ENCODE results near the gene HCRTR1.

DNA sequence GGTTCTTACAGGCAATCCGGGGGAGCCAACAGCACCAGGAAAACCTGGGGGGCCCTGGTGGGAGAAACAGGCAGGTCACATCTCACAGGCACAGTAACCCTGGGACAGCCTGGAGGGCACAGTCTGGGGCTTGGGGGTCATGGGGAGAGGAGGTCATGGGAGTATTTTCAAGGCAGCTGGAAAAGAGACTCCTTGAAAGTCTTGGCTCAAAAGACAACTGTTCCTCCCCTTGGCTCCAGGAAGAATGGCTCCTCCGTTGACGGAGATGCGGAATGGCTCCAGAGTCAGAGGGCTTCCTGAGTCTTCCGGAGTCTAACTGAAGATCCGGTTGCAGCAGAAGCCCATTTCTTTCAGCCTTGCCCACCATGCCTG is 53.1 kb downstream of the HCRTR1 start:
- TF ChIP-seq, protein P1, sequence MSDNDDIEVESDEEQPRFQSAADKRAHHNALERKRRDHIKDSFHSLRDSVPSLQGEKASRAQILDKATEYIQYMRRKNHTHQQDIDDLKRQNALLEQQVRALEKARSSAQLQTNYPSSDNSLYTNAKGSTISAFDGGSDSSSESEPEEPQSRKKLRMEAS (IDR thresholded peaks at IDR 0.05; ENCODE audit: insufficient read depth, insufficient read length) = no peak
- TF ChIP-seq MYC (IDR thresholded peaks at IDR 0.05; ENCODE audit: low read depth, low read length) (no peak), EZH2 (IDR thresholded peaks at IDR 0.05; ENCODE audit: borderline replicate concordance, low read depth, low read length, severe bottlenecking) (no peak)
- TF ChIP-seq, protein P2, sequence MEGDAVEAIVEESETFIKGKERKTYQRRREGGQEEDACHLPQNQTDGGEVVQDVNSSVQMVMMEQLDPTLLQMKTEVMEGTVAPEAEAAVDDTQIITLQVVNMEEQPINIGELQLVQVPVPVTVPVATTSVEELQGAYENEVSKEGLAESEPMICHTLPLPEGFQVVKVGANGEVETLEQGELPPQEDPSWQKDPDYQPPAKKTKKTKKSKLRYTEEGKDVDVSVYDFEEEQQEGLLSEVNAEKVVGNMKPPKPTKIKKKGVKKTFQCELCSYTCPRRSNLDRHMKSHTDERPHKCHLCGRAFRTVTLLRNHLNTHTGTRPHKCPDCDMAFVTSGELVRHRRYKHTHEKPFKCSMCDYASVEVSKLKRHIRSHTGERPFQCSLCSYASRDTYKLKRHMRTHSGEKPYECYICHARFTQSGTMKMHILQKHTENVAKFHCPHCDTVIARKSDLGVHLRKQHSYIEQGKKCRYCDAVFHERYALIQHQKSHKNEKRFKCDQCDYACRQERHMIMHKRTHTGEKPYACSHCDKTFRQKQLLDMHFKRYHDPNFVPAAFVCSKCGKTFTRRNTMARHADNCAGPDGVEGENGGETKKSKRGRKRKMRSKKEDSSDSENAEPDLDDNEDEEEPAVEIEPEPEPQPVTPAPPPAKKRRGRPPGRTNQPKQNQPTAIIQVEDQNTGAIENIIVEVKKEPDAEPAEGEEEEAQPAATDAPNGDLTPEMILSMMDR (IDR thresholded peaks at IDR 0.05; ENCODE audit: extremely low read depth in 1 of 2, insufficient read depth in 1 of 2, low read depth in 1 of 2, low read length in 2 of 2) = no peak

Data from endothelial cell of umbilical vein (primary cell).